GM18505 (cell line): ENCODE data around the gene TARS2.

ENCODE experiments used
- ATAC-seq: cut with Tn5 transposase; IDR thresholded peaks from one replicate; pipeline ENCODE4 v1.9.1; 2021; ENCODE audit not compliant: unreplicated experiment
- POLR2A ChIP-seq: IDR thresholded peaks from 4 replicates; pipeline ENCODE4 v1.6.1; 2011; ENCODE audit warnings: borderline replicate concordance; ENCODE audit not compliant: insufficient read depth, insufficient read length; ENCODE audit errors: extremely low read depth

Gene TARS2

DNA sequence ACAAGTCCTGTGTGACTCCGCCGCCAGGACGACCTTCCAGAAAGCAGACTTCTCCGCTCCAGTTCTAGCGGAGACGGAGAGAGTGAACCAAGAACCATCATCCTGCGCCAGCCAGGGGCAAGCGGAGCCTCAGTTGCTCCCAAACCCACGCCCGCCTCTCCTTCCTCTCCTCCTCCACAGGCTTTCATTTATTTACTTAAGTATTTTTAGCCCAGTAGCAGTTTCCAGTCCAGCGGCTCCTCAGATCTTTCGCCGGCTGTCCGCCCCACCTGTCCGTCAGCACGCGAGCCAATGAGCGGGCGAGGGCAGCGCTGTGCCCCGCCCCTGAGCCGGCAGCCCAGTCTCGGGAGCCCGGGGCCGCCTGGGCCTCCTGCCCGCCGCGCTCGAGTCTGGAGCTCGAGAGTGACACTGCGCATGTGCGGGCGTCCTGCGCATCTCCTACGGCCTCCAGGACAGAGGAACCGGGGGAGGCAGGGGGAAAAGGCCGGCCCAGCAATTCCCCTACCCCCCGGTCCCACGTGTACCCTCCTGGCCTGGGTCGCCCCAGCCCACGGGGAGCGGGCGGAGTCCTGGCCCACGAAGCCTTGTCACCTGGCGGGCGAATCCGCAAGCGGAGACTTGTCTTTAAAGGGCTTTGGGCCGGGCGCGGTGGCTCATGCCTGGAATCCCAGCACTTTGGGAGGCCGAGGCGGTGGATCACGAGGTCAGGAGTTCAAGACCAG is 28.3 kb downstream of the TARS2 start, which contains the start of gene FALEC:
TSS of gene FALEC (plus strand) at position 425 of the 722 bp plus-strand sequence.
- peak; percentile 95 for ATAC-seq
- peak; percentile 49 for TF ChIP-seq POLR2A

DNA sequence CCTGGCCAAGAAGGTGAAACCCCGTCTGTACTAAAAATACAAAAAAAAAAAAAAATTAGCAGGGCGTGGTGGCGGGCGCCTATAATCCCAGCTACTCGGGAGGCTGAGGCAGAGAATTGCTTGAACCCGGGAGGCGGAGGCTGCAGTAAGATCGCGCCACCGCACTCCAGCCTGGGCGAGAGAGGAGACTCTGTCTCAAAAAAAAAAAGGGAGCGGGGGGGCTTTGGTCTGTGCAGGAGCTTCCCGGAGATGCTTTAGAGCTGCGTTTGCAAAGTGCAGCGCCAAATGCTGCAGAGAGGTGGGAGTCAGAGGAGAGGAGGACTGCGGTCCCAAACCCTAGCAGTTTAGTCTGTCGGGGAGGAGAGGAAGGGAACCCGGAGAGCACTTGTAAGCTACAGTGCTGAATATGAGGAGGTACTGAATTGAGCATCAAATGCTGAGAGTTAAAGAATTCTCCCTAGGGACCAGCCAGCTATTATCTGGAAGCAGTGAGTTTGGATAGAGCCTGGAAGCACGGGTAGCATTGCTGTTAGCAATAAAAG is 28.9 kb downstream of the TARS2 start:
- no peak for TF ChIP-seq POLR2A
- ATAC-seq, result no peak

DNA sequence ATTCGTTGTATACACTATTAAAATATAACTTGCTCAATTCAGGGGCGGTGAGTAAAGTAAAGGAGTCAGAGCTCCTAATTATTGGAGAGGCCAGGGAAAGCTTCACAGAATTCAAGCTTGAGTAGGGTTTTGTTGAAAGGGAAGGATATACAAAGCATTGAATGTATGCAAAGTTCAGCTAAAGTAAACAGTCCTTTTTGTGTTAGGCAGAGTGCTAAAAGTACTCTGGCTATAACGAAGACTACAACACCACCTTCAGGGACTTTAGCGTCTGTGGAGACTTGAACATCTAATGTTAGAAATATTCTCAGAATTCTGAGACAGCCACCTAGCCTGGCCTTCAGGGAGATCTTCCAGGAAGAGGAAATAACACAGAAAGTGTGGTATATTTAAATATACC is 29.4 kb downstream of the TARS2 start:
- no peak for ATAC-seq
- no peak for TF ChIP-seq POLR2A

DNA sequence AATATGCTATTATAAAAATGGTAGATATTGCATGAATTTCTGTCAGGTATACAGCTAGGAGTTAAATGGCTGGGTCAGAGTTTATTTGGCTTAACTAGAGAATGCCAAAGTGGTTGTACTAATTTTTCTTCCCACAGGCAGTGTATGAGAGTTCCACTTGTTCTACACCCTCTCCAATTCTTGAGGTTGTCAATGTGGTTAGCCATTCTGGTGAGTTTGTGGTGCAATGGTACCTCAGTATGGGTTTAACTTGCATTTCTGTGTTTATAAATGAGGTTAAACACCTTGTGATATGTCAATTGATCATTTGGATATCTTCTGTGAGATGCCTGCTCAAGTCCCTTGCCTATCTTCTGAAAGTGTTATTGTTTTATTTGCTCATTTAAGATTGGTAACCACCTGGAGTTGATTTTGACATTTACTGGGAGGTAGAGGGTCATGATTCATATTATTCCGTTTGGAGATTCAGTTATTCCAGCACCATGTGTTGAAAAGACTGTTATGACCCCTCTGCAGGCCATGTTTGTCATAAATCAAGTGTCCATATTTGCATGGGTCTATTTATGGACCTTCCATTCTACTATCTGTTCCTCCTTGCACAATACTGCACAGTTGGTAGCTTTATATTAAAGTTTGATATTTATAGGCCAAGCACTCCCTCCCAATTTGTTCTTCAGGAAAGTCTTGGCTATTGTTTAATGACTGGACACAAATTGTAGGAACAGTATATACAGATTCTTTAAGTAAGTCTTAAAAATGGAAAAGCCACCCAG is 34.2 kb downstream of the TARS2 start:
- no peak for TF ChIP-seq POLR2A
- ATAC-seq, result no peak

DNA sequence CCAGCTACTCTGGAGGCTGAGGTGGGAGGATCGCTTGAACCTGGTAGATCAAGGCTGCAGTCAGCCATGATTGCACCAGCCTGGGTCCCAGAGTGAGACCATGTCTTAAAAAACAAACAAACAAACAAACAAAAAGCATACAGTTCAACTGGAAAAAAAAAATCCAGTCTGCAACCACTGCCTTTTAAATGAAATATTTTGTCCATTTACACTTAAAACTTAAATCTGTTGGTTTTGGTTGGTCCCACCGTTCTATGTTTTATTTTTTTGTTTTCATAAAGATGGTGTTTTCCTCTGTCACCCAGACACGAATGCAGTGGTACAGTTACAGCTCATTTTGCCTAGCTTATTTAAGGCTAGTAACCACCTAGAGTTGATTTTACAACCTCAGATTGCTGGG is 38.1 kb downstream of the TARS2 start:
- no peak for ATAC-seq
- no peak for TF ChIP-seq POLR2A

DNA sequence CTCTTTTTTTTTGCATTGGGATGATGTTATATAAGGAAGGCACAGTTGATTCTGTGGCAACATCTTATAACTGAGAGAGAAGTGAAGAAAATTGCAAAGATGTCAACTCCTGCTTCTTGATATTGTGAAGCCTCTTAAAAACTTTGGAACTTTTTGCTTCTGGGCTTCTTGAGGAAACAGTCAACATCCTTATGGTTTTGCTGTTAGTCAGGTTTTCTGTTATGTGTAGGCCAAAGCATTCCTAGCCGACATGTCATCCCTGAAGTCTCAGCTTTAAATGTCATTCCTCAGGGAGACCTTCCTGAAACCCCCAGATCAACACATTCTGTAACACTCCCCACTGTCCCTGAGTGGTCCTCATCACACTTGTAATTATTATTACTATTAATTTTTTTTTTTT is 41.0 kb downstream of the TARS2 start:
- no peak for TF ChIP-seq POLR2A
- ATAC-seq, result no peak

DNA sequence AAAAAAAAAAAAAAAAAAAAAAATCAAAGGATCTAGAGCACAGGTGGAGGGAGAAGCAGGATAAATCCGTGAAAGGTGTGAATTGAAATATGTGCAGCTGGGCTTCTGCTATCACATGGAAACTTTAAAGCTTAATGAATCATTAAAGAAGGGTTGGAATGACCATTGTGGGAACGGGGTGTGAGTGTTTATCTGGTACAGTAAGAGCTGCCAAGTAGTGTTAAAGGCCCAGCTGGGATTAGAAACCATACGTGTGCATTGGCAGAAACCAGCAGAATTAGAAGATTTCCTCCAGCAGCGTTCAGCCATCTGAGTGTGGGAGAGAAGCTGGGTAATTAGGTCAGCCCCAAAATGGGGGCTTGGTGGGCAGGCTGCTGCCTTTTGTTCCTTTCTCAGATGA is 41.8 kb downstream of the TARS2 start:
- ATAC-seq, result no peak
- no peak for TF ChIP-seq POLR2A

DNA sequence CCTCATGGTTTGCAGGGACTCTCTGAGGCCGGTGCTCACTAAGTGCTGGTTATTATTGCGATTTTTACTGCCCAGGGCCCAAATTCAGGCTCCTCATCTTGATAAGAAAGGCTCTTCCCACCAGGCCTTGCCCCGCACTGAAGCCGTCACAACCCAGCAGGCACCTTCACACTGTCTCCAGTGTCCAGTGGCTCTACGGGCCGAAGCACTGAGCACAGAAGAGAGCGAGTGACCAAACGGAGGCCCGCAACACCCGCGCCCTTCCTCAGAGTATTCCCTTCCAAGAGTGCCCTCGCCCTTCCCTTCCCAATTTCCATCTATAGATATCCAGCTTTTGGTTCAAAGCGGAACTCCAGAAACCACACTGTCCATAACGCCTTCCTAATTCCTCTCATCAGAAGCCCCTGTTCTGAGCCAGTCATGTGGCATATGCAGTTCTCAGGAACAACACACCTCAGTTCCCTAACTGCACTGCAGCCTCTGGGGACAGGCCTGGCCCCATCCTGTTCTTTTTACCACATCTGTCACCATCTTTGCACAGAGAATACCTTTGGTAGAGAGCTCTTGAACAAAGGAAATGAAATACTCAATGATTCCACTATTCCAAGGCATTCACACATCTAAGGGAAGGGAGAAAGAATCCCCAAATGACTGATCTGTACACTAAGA is 43.4 kb downstream of the TARS2 start:
- TF ChIP-seq POLR2A, result no peak
- ATAC-seq, result no peak

DNA sequence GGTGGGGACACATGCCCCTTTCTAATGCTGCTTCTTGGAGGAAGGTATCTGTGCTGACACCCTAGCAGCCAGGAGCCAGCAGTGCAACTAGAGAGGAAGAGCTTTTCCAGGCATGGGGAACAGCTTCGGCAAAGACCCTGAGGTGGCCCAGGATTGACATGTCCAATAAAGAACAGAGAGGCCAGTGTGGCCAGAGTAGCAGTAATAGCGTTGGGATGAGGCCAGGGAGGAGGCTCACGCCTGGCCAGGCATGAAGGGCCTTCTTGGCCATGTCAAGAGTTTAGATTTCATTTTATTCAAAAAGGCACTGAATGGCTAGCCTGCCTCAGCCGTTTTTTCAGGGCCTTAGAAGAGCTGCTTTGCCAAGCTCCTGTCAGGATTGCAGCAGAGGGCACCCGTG is 45.6 kb downstream of the TARS2 start:
- TF ChIP-seq POLR2A, result no peak
- ATAC-seq, result no peak

DNA sequence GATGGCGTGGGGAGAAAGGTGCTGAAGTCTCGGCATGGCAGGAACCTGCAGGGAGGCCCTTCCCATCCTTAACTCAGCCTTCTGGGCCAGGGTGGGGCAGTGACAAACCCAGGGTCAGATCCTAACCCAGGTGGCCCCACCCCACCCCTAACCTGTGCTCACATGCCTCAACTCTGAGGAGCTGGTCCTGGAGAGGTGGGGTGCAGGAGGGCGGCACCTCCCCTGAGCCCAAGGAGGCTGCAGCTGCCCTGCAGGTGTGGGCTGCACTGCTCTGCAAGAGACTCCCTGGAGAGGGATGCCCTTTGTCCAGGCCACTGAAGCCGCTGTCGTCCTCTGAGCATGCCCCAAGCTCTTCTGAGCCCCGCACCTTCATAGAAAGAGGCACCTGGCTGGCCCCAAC is 46.8 kb downstream of the TARS2 start:
- no peak for TF ChIP-seq POLR2A
- ATAC-seq, result no peak

DNA sequence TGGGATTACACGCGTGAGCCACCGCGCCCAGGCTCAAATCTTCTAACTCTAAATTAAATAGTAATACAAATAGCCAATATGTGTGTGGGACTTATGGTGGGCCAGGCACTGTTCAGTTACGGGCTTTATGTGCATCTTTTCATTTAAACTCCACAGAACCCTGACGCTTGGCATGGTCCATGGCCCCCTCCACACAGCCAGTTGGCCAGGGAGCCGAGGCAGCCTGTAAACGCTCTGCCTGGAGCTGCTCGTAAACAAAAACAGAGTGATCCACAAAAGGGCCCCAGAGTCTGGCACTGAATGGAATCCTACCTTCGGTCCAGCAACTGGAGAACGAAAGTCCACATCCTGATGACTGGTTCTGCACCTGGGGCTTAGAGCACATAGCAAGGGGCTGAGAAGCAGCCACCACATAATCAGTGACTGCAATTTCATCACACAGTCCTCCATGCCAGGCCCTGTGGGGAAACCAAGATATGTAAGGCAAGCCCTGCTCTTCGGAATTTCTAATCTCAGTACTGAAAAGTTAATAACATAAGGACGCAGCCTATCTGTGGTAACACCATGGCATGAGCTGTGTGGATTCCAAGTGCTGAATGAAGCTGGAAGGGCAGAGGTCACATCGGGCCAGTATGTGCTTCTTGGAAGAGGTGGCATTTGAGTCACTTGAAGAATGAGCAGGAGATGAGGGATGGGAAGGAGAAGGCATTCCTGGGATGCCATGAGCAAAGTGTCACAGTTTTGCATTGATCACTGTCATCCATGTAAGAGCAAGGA is 48.5 kb downstream of the TARS2 start:
- ATAC-seq, result no peak
- TF ChIP-seq POLR2A, result no peak

DNA sequence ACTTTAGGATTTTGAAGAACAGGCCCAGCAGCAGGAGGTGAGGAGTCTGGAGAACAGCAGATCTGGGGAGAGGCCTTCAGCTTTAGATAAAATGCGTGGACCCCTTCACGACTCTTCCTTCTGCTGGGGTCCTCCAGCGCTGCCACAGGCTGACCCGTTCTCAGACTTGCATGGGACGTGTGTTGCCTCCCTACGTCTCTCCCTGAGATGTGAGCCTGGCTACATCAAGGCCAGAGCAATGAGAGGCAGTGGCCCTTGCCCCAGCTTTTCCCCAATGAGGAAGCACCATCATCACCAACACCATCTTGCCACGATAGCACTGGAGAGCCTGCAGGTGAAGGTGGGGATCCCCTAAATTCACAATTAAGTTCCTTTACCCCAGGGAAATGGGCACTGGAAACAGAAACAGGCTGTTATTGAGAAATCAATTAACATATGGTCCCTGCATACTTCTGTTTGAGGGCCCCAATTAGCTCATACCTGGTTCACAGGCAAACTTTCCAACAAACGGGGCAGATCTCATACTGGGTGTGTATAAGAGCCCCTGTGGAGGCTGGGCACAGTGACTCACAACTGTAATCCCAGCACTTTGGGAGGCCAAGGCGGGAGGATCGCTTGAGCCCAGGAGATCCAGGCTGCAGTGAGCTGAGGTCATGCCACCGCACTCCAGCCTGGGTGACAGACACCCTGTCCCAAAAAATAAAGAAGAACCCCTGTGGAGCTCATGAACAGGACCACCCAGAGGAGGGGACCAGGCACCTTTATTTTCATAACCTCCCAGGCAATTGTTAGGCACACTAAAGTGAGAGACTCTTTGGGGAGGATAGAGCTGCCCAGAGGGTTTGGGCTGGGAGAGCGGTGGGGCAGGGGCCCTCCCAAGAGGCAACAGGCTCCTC is 49.9 kb downstream of the TARS2 start:
- TF ChIP-seq POLR2A, result no peak
- no peak for ATAC-seq
